SK-N-SH treated with all-trans-retinoic acid at 6 μM for 48 hours (cell line): ENCODE data around the gene NCOA4.
"Not testable (repeated sequence)": the region's sequence is repeated elsewhere in the genome, so short reads cannot be mapped to it uniquely, and the experiment has no call there.

Source experiments
- GLIS3 ChIP-seq: fragments of 250-450 bp; sonication (Bioruptor Pico); IDR thresholded peaks from 2 replicates; pipeline ENCODE4 v1.5.0; 2020; ENCODE audit warnings: mild to moderate bottlenecking, moderate library complexity
- ISL1 ChIP-seq: fragments of 250-450 bp; sonication (Bioruptor Pico); IDR thresholded peaks from 2 replicates; pipeline ENCODE4 v2.1.2; 2022; ENCODE audit warnings: mild to moderate bottlenecking, moderate library complexity
- PPARA ChIP-seq: fragments of 250-450 bp; sonication (Bioruptor Pico); IDR thresholded peaks from 2 replicates; pipeline ENCODE4 v1.5.0; 2020; ENCODE audit warnings: mild to moderate bottlenecking, borderline replicate concordance
- TCF4 ChIP-seq: fragments of 250-450 bp; sonication (Bioruptor Pico); IDR thresholded peaks from 2 replicates; pipeline ENCODE4 v1.8.0; 2021; ENCODE audit warnings: mild to moderate bottlenecking, moderate library complexity, borderline replicate concordance
- TF ChIP-seq, protein P1 (sequence below): fragments of 250-450 bp; sonication (Bioruptor Pico); IDR thresholded peaks from 2 replicates; pipeline ENCODE4 v1.5.0; 2020; ENCODE audit warnings: mild to moderate bottlenecking, moderate library complexity
- TF ChIP-seq, protein P2 (sequence below): fragments of 250-450 bp; sonication (Bioruptor Pico); IDR thresholded peaks from 2 replicates; pipeline ENCODE4 v1.8.0; 2020; ENCODE audit warnings: mild to moderate bottlenecking, moderate library complexity, borderline replicate concordance
- TF ChIP-seq, protein P3 (sequence below): fragments of 250-450 bp; sonication (Bioruptor Pico); IDR thresholded peaks from 2 replicates; pipeline ENCODE4 v1.5.1; 2021; ENCODE audit warnings: mild to moderate bottlenecking, moderate library complexity
- TF ChIP-seq, protein P4 (sequence below): fragments of 250-450 bp; sonication (Bioruptor Pico); IDR thresholded peaks from 2 replicates; pipeline ENCODE4 v1.5.1; 2020; ENCODE audit warnings: low read depth, mild to moderate bottlenecking, moderate library complexity

- TF ChIP-seq TCF4; PPARA (CRISPR knock-in tag); ISL1 (CRISPR knock-in tag); GLIS3: not testable (repeated sequence)
- TF ChIP-seq, protein P1, sequence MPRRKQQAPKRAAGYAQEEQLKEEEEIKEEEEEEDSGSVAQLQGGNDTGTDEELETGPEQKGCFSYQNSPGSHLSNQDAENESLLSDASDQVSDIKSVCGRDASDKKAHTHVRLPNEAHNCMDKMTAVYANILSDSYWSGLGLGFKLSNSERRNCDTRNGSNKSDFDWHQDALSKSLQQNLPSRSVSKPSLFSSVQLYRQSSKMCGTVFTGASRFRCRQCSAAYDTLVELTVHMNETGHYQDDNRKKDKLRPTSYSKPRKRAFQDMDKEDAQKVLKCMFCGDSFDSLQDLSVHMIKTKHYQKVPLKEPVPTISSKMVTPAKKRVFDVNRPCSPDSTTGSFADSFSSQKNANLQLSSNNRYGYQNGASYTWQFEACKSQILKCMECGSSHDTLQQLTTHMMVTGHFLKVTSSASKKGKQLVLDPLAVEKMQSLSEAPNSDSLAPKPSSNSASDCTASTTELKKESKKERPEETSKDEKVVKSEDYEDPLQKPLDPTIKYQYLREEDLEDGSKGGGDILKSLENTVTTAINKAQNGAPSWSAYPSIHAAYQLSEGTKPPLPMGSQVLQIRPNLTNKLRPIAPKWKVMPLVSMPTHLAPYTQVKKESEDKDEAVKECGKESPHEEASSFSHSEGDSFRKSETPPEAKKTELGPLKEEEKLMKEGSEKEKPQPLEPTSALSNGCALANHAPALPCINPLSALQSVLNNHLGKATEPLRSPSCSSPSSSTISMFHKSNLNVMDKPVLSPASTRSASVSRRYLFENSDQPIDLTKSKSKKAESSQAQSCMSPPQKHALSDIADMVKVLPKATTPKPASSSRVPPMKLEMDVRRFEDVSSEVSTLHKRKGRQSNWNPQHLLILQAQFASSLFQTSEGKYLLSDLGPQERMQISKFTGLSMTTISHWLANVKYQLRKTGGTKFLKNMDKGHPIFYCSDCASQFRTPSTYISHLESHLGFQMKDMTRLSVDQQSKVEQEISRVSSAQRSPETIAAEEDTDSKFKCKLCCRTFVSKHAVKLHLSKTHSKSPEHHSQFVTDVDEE, result not testable (repeated sequence)
- TF ChIP-seq, protein P2, sequence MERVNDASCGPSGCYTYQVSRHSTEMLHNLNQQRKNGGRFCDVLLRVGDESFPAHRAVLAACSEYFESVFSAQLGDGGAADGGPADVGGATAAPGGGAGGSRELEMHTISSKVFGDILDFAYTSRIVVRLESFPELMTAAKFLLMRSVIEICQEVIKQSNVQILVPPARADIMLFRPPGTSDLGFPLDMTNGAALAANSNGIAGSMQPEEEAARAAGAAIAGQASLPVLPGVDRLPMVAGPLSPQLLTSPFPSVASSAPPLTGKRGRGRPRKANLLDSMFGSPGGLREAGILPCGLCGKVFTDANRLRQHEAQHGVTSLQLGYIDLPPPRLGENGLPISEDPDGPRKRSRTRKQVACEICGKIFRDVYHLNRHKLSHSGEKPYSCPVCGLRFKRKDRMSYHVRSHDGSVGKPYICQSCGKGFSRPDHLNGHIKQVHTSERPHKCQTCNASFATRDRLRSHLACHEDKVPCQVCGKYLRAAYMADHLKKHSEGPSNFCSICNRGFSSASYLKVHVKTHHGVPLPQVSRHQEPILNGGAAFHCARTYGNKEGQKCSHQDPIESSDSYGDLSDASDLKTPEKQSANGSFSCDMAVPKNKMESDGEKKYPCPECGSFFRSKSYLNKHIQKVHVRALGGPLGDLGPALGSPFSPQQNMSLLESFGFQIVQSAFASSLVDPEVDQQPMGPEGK (CRISPR knock-in tag), result not testable (repeated sequence)
- TF ChIP-seq, protein P3, sequence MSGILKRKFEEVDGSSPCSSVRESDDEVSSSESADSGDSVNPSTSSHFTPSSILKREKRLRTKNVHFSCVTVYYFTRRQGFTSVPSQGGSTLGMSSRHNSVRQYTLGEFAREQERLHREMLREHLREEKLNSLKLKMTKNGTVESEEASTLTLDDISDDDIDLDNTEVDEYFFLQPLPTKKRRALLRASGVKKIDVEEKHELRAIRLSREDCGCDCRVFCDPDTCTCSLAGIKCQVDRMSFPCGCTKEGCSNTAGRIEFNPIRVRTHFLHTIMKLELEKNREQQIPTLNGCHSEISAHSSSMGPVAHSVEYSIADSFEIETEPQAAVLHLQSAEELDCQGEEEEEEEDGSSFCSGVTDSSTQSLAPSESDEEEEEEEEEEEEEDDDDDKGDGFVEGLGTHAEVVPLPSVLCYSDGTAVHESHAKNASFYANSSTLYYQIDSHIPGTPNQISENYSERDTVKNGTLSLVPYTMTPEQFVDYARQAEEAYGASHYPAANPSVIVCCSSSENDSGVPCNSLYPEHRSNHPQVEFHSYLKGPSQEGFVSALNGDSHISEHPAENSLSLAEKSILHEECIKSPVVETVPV (CRISPR knock-in tag), result not testable (repeated sequence)
- TF ChIP-seq, protein P4, sequence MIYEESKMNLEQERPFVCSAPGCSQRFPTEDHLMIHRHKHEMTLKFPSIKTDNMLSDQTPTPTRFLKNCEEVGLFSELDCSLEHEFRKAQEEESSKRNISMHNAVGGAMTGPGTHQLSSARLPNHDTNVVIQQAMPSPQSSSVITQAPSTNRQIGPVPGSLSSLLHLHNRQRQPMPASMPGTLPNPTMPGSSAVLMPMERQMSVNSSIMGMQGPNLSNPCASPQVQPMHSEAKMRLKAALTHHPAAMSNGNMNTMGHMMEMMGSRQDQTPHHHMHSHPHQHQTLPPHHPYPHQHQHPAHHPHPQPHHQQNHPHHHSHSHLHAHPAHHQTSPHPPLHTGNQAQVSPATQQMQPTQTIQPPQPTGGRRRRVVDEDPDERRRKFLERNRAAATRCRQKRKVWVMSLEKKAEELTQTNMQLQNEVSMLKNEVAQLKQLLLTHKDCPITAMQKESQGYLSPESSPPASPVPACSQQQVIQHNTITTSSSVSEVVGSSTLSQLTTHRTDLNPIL (CRISPR knock-in tag), result not testable (repeated sequence)
Observed at GRCh38 chr10:45981367-45981766, 49.1 kb downstream of the NCOA4 start.
